ENCODE data around the gene TSEN15. TPM values are rescaled to one million over a fixed set of nuclear protein-coding genes. Genes with fewer than 3 reads are reported as not detected.

TSEN15 gene
- total and polyA plus RNA-seq, 9 of the 15 experiments (the other 6 are each of a cell fraction or from before 2014, with no cell fraction given): 25.6 to 121 (median 91.3) TPM

GRCh38 chr1:184035719-184036516 lies 15.6 kb upstream of the TSEN15 start (continued):
- TF ChIP-seq ZNF518B (CRISPR knock-in tag; IDR thresholded peaks at IDR 0.05): no peak
- 0 out of 4 replicates have a peak, but pooled peaks of 1 of the 2 experiments have one; percentile 24 for TF ChIP-seq RAD21 (CRISPR knock-in tag; conservative IDR thresholded peaks at IDR 0.05 in 1 of 2, IDR thresholded peaks at IDR 0.05 in 1 of 2)
- TF ChIP-seq NFYB (IDR thresholded peaks at IDR 0.05; ENCODE audit: extremely low read depth, insufficient read length): no peak
- TF ChIP-seq ATF1 (CRISPR knock-in tag; IDR thresholded peaks at IDR 0.05): no peak
- no peak for TF ChIP-seq ATF1 (tag; IDR thresholded peaks at IDR 0.05)
- no peak for TF ChIP-seq ASH1L (IDR thresholded peaks at IDR 0.05; ENCODE audit: borderline replicate concordance, low read depth, partially characterized antibody)
- TF ChIP-seq THRAP3 (IDR thresholded peaks at IDR 0.05; ENCODE audit: borderline replicate concordance): no peak
- no peak for TF ChIP-seq NR2C2 (CRISPR knock-in tag; IDR thresholded peaks at IDR 0.05)
- no peak for TF ChIP-seq NR2C2 (tag; IDR thresholded peaks at IDR 0.05)
- TF ChIP-seq DNMT1 (IDR thresholded peaks at IDR 0.05): no peak
- no peak for TF ChIP-seq HLTF (IDR thresholded peaks at IDR 0.05)
- 0 out of 2 replicates have a peak, but pooled peaks have one; percentile 2 for TF ChIP-seq CREM (IDR thresholded peaks at IDR 0.05; ENCODE audit: low read depth)
- TF ChIP-seq HNRNPL (IDR thresholded peaks at IDR 0.05; ENCODE audit: low read depth, low read length): no peak
- no peak for TF ChIP-seq FOXJ2 (tag; IDR thresholded peaks at IDR 0.05)
- TF ChIP-seq UBTF (IDR thresholded peaks at IDR 0.05; ENCODE audit: borderline replicate concordance in 1 of 2, low read depth in 2 of 2, low read length in 2 of 2): peak; percentile 20; a peak in 1 of 4 replicates
- no peak for TF ChIP-seq ZNF77 (CRISPR knock-in tag; IDR thresholded peaks at IDR 0.05)
- TF ChIP-seq SIX5 (IDR thresholded peaks at IDR 0.05; ENCODE audit: borderline replicate concordance in 1 of 2, insufficient read depth in 1 of 2, low read depth in 1 of 2, low read length in 2 of 2): no peak
- no peak for TF ChIP-seq ZNF212 (CRISPR knock-in tag; IDR thresholded peaks at IDR 0.05)
- TF ChIP-seq ZNF76 (CRISPR knock-in tag; IDR thresholded peaks at IDR 0.05; ENCODE audit: borderline replicate concordance): no peak
- TF ChIP-seq CCNT2 (IDR thresholded peaks at IDR 0.05; ENCODE audit: borderline replicate concordance, extremely low read depth, insufficient read length, low read depth, low read length): no peak
- TF ChIP-seq ZBTB1 (CRISPR knock-in tag; IDR thresholded peaks at IDR 0.05; ENCODE audit: borderline replicate concordance, low read depth): no peak; the same call in 1 of the 2 replicates
- no peak for TF ChIP-seq GABPB2 (CRISPR knock-in tag; conservative IDR thresholded peaks at IDR 0.05)
- TF ChIP-seq NONO (IDR thresholded peaks at IDR 0.05; ENCODE audit: low read depth in 2 of 2, low read length in 1 of 2): no peak

Data from K562 (cell line).